A172 (cell line): Measurements from ENCODE around the gene PIM2. TPM values are rescaled to one million over a fixed set of nuclear protein-coding genes. Genes with fewer than 3 reads are reported as not detected.
"Not testable (repeated sequence)": the region's sequence is repeated elsewhere in the genome, so short reads cannot be mapped to it uniquely, and the experiment has no call there.

ENCODE experiments used
- DNase-seq: peaks from one replicate; pipeline ENCODE4 v3.0.0-alpha.2; 2015; ENCODE audit warnings: low spot score
- total RNA-seq: library from RNA; depleted of rRNA; stranded (reverse); fragments of >200 nt; shearing (Covaris generic); gene quantifications from 2 replicates; pipeline ENCODE4 v1.2.3, GENCODE V29; 2014

Gene PIM2
- total RNA-seq, 1 experiment from 2014 or later = 0.59 TPM

DNA sequence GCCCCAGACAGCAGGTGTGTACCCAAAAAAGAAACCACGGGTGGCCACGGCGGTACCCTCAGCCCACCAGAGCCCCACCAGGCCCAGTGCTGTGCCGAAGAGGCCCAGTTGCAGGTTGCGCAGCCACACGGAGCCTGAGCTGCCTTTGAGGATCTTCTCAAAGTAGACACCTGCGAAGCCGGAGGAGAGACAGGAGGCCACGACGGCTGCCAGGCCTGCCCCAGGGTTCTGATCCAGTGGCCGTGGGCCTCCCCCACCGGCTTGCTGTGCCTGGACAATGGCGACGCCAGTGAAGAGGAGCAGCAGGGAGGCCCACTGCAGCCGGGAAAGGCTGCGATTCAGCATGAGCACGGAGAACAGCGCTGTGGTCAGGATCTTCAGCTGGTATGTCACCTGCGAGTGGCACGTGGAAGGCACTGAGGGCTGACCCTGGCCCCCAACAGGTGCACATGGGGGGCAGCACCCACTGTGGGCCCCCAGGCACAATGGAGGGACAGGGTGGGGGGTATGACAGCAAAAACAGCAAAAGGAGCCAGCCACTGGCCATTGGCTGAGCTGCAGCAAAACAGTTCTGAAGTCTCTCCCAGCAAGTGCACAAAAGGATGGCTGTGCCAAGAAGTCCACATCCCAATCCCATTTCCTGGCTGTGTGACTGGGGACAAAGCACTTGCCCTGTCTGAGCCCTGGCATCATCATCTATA, 13.6 kb downstream of the PIM2 start:
- DNase-seq = no peak

DNA sequence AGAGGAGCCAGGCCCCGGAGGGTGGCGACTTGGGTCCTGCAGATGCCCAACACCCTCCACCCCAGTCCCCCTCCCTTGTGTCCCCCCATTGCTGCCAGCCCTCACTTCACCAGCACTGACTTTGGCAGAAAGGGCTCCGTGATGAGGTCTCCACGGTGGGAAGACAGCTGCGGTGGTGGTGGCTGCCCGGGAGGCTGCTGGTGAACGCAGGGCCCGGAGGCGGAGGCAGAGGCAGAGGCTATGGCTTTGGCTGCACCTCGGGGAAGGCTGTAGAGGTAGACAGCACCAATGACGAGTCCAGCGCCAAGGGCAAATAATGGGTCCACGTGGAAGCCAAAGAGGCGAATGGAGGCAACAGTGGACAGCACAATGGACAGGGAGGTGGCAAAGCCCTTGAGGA, 14.2 kb downstream of the PIM2 start:
- DNase-seq = no peak

- DNase-seq = no peak
Measured at GRCh38 chrX:48904180-48904579, 14.6 kb downstream of the PIM2 start.

- no peak for DNase-seq
Measured at GRCh38 chrX:48903290-48903689, 15.5 kb downstream of the PIM2 start.

DNA sequence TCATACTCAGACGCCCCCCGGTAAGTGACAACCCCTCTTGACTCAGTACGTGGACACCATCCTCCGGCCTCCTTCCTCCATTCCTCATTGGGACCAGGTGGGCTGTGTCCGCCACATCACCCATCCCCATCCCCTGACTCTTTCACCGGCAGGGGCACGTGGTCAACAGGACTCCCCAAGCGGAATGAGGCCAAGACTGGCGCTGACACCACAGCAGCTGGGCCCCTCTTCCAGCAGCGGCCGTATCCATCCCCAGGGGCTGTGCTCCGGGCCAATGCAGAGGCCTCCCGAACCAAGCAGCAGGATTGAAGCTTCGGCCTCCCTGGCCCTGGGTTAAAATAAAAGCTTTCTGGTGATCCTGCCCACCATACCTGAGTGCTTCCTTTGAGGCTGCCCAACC, 16.0 kb downstream of the PIM2 start:
- DNase-seq = no peak

- DNase-seq = no peak
Measured at GRCh38 chrX:48902135-48902534, 16.7 kb downstream of the PIM2 start.

- DNase-seq = no peak
Measured at GRCh38 chrX:48901069-48901468, 17.8 kb downstream of the PIM2 start.

DNA sequence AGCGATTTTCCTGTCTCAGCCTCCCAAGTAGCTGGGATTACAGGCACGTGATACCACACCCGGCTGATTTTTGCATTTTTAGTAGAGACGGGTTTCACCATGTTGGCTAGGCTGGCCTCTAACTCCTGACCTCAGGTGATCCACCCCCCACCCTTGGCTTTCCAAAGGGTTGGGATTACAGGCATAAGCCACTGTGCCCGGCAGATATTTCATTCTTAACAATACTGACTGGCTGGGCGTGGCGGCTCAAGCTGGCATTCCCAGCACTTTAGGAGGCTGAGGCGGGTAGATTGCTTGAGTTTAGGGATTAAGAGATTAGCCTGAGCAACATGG, 19.8 kb downstream of the PIM2 start:
- no peak for DNase-seq

GRCh38 chrX:48897625-48898306, 21.1 kb downstream of the PIM2 start, which contains the start of the genes PQBP1 and TIMM17B:
Gene PQBP1, plus strand, starts transcription at chrX:48897930. Its CDS starts 580 bp downstream, at chrX:48898510.
Gene TIMM17B, minus strand, starts transcription at chrX:48897768. Its CDS starts 19 bp downstream, at chrX:48897749.
- DNase-seq = peak; percentile 93

DNA sequence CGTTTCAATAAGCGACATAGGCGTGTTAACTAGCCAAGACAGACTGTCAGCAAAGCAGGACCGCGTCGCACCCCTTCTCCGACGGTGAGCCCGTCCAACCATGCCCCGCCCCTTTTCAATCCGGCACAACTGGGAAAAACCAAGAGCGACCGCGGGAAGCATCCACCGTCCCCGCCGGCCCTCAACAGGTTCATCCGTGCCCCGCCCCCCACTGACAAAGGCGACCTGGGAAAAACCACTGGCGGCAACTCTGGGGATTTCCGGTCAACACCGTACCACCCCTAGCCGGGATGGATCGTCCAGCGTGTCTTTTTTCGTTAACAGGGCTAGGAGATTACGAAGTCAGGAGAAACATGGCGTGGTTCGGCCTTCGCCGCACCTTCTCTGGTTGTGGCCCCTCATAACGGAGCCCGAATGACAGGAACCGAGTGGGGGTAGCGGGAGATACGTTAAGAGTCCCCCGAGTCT, 21.6 kb downstream of the PIM2 start:
- peak; percentile 69 for DNase-seq

GRCh38 chrX:48896611-48897011, 22.2 kb downstream of the PIM2 start:
- no peak for DNase-seq

- DNase-seq = no peak
Measured at GRCh38 chrX:48894891-48895290, 23.9 kb downstream of the PIM2 start.

- no peak for DNase-seq
Measured at GRCh38 chrX:48893556-48894348, 25.1 kb downstream of the PIM2 start.

DNA sequence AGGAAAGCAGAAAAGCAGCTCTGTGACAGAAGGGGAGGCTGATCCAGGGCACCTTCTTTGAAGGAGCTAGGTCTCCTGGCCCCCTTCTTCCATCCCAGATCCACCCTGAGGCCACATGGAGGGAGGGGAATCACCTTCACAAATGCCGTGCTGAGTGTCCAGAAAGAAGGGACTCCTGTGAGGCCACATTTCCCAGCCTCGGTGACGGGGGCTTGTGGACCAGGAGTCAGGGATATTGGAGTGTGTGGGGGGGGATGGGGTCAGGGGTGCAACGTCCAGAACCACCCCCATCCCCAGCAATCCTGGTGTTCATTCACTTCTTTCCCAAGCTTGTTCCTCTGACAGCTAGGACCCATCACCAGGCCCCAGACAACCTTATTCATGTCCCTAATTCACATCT, 25.9 kb downstream of the PIM2 start:
- DNase-seq = no peak

- DNase-seq = no peak
Measured at GRCh38 chrX:48891402-48892288, 27.2 kb downstream of the PIM2 start.

GRCh38 chrX:48890934-48891401, 27.9 kb downstream of the PIM2 start:
- no peak for DNase-seq

GRCh38 chrX:48890296-48890925, 28.4 kb downstream of the PIM2 start:
- DNase-seq = no peak

- DNase-seq = not testable (repeated sequence)
Measured at GRCh38 chrX:48886586-48886985, 32.2 kb downstream of the PIM2 start.

DNA sequence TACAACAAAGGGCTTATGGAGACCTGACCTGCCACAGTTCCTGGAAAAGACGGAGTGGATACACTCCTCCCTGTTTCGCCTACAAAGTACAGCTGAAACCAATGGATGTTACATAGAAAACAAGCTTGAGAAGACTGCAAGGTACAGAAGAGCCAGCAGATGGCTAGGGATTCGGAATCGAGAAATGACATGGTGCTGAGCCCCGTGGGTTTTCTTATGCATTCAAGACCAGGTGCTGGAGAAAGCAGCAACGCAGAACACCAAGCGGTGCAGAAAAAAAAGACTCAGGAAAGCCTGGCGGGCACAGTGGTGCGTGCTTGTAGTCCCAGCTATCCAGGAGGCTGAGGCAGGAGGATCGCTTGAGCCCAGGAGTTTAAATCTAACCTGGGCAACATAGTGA, 35.1 kb downstream of the PIM2 start:
- DNase-seq = no peak

GRCh38 chrX:48876944-48877343, 41.9 kb downstream of the PIM2 start:
- not testable (repeated sequence) for DNase-seq

- DNase-seq = not testable (repeated sequence)
Measured at GRCh38 chrX:48872017-48872416, 46.8 kb downstream of the PIM2 start.
